Measurements from ENCODE around the gene ZNF630. TPM values are rescaled to one million over a fixed set of nuclear protein-coding genes. Genes with fewer than 3 reads are reported as not detected.

Gene ZNF630
- total RNA-seq, 1 donor from 2014 or later = not detected

DNA sequence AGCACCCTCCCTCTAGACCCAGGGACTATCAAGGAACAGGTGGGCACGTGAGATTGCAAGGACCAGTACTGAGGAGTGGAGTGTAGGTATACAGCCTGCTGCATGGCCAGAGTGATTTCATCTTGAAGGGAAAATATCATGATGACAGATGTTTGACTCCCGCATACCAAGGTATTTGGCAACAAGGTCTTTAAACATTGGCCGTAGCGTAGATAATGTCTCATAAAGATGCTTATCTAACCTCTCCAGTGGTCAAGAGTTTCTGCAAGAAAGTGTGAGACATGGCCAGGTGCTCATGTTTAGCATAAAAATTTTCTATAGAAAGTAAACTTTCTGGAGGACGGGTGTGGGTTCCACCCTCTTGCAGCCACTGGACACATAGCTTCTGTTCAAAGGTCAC lies 18.7 kb upstream of the ZNF630 start:
- Mint-ChIP-seq H3K4me1 (no peaks in the 10 kb centered on the region), H3K4me3 (no peak overlapping the region), H3K36me3 (ENCODE audit: low read depth) (no peaks in the 10 kb centered on the region), H3K27ac (no peak overlapping the region), H3K27me3 (no peaks in the 10 kb centered on the region), H3K9me3 (no peaks in the 10 kb centered on the region)
- TF ChIP-seq CTCF (IDR thresholded peaks at IDR 0.05) = no peak
- POLR2A ChIA-PET = no interaction called here
- intact Hi-C loops (cut with micrococcal nuclease) = no loop called here
- ATAC-seq (ENCODE audit: low read depth) (no peak), DNase-seq (no peak)
- CTCF ChIA-PET = no interaction called here

GRCh38 chrX:48086082-48086481 lies 14.6 kb upstream of the ZNF630 start:
- no peaks in the 10 kb centered on the region for H3K27me3 Mint-ChIP-seq
- no peaks in the 10 kb centered on the region for H3K36me3 Mint-ChIP-seq (ENCODE audit: low read depth)
- ChIA-PET POLR2A (no interaction called here), CTCF (no interaction called here)
- H3K9me3 Mint-ChIP-seq = no peaks in the 10 kb centered on the region
- H3K27ac Mint-ChIP-seq = no peak overlapping the region
- H3K4me1 Mint-ChIP-seq = no peaks in the 10 kb centered on the region
- intact Hi-C loops (cut with micrococcal nuclease) = no loop called here
- ATAC-seq (ENCODE audit: low read depth) = no peak
- no peak for TF ChIP-seq CTCF (IDR thresholded peaks at IDR 0.05)
- no peak for DNase-seq
- no peak overlapping the region for H3K4me3 Mint-ChIP-seq

GRCh38 chrX:48083706-48084105 lies 12.3 kb upstream of the ZNF630 start:
- ATAC-seq (ENCODE audit: low read depth) = no peak
- ChIA-PET POLR2A (no interaction called here), CTCF (no interaction called here)
- DNase-seq = no peak
- Mint-ChIP-seq H3K9me3 (no peaks in the 10 kb centered on the region), H3K36me3 (ENCODE audit: low read depth) (no peaks in the 10 kb centered on the region), H3K4me3 (no peak overlapping the region), H3K4me1 (no peaks in the 10 kb centered on the region), H3K27me3 (no peaks in the 10 kb centered on the region), H3K27ac (no peak overlapping the region)
- TF ChIP-seq CTCF (IDR thresholded peaks at IDR 0.05) = no peak
- intact Hi-C loops (cut with micrococcal nuclease) = no loop called here

DNA sequence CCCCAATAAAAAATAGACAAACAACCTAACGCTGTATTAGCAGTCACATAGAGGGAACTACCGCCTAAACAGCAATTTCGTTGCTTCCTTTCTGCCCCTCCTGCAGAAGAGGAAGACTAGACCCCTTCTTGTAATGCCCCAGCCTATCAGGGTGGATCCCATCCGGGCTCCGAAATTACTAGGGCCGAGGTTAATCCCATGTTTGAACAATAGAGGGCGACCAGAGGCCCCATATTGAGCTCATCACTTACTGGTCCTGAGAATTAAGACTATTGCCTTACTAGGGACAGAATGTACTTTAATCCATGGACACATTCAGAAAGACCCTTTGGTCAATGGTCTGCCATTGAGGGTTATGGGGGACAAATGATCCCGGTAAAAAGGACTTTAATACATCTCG lies 11.8 kb upstream of the ZNF630 start:
- ATAC-seq (ENCODE audit: low read depth) = no peak
- Mint-ChIP-seq H3K9me3 (no peaks in the 10 kb centered on the region), H3K4me3 (no peak overlapping the region), H3K36me3 (ENCODE audit: low read depth) (no peaks in the 10 kb centered on the region), H3K27ac (no peak overlapping the region), H3K27me3 (no peaks in the 10 kb centered on the region), H3K4me1 (no peaks in the 10 kb centered on the region)
- CTCF ChIA-PET = no interaction called here
- POLR2A ChIA-PET = no interaction called here
- TF ChIP-seq CTCF (IDR thresholded peaks at IDR 0.05) = no peak
- DNase-seq = no peak
- intact Hi-C loops (cut with micrococcal nuclease) = no loop called here

- ChIA-PET POLR2A (no interaction called here), CTCF (no interaction called here)
- Mint-ChIP-seq H3K27me3 (no peaks in the 10 kb centered on the region), H3K4me1 (no peaks in the 10 kb centered on the region), H3K4me3 (no peak overlapping the region), H3K36me3 (ENCODE audit: low read depth) (no peaks in the 10 kb centered on the region), H3K27ac (no peak overlapping the region), H3K9me3 (no peaks in the 10 kb centered on the region)
- TF ChIP-seq CTCF (IDR thresholded peaks at IDR 0.05) = no peak
- DNase-seq (no peak), ATAC-seq (ENCODE audit: low read depth) (no peak)
- intact Hi-C loops (cut with micrococcal nuclease) = no loop called here
These were observed 4.9 kb upstream of the ZNF630 start for GRCh38 chrX:48076343-48076742.

Measured in activated B cell treated with CpG ODN at 0.5 μM for 24 hours (primary cell).